ENCODE data around the gene VTI1B. TPM values are rescaled to one million over a fixed set of nuclear protein-coding genes. Genes with fewer than 3 reads are reported as not detected.

VTI1B gene
- total and polyA plus RNA-seq, 8 donors: 43.0 to 114 (median 72.3) TPM

- Histone ChIP-seq H3K4me3 (no peak overlapping the region), H3K27ac (no peak overlapping the region), H3K9me3 (no peaks in the 10 kb centered on the region), H3K27me3 (no peaks in the 10 kb centered on the region), H3K4me1 (no peaks in the 10 kb centered on the region), H3K36me3 (peaks cover 77 to 100% (median 100%) of the 10 kb centered on the region in 4 donors)
- TF ChIP-seq POLR2AphosphoS5 (IDR thresholded peaks at IDR 0.05) (no peak), POLR2A (IDR thresholded peaks at IDR 0.05) (no peak), CTCF (IDR thresholded peaks at IDR 0.05) (no peak), EP300 (IDR thresholded peaks at IDR 0.05) (no peak)
- 86 to 92% (median 88%) methylated on average over 1 of the region's 1 CpG for WGBS, 5 donors
- intact Hi-C loops (cut with DNase I; ENCODE audit: low total_unique reads): no loop called here
- DNase-seq: no peak
Measured at GRCh38 chr14:67652189-67652588, 22.2 kb downstream of the VTI1B start.

GRCh38 chr14:67650694-67651093, 23.7 kb downstream of the VTI1B start:
- Histone ChIP-seq H3K36me3 (peaks cover 68 to 100% (median 100%) of the 10 kb centered on the region in 4 donors), H3K4me1 (no peaks in the 10 kb centered on the region), H3K27me3 (no peaks in the 10 kb centered on the region), H3K27ac (no peak overlapping the region), H3K9me3 (no peaks in the 10 kb centered on the region), H3K4me3 (no peak overlapping the region)
- TF ChIP-seq EP300 (IDR thresholded peaks at IDR 0.05) (no peak), POLR2A (IDR thresholded peaks at IDR 0.05) (no peak), CTCF (IDR thresholded peaks at IDR 0.05) (no peak), POLR2AphosphoS5 (IDR thresholded peaks at IDR 0.05) (no peak)
- no peak for DNase-seq
- intact Hi-C loops (cut with DNase I; ENCODE audit: low total_unique reads): no loop called here
- 78 to 89% (median 83%) methylated on average over 2 of the region's 2 CpGs for WGBS, 5 donors

GRCh38 chr14:67650151-67650550, 24.3 kb downstream of the VTI1B start:
- WGBS, 5 donors: 71 to 96% (median 85%) methylated on average over 1 of the region's 1 CpG
- intact Hi-C loops (cut with DNase I; ENCODE audit: low total_unique reads): no loop called here
- Histone ChIP-seq H3K27me3 (no peaks in the 10 kb centered on the region), H3K9me3 (no peaks in the 10 kb centered on the region), H3K27ac (no peak overlapping the region), H3K36me3 (peaks cover 63 to 100% (median 97%) of the 10 kb centered on the region in 4 donors), H3K4me1 (peaks cover 0 to 4% (median 2%) of the 10 kb centered on the region in 4 donors), H3K4me3 (no peak overlapping the region)
- DNase-seq: no peak
- TF ChIP-seq POLR2AphosphoS5 (IDR thresholded peaks at IDR 0.05) (no peak), CTCF (IDR thresholded peaks at IDR 0.05) (no peak), POLR2A (IDR thresholded peaks at IDR 0.05) (no peak), EP300 (IDR thresholded peaks at IDR 0.05) (no peak)

GRCh38 chr14:67646131-67646530, 28.3 kb downstream of the VTI1B start:
- H3K27ac ChIP-seq: peak overlapping the region in 1 of 5 donors; percentile 31
- no peaks in the 10 kb centered on the region for H3K27me3 ChIP-seq
- H3K4me3 ChIP-seq: no peak overlapping the region
- intact Hi-C loops (cut with DNase I; ENCODE audit: low total_unique reads): no loop called here
- H3K36me3 ChIP-seq: peaks cover 31 to 61% (median 57%) of the 10 kb centered on the region in 4 donors
- TF ChIP-seq POLR2AphosphoS5 (IDR thresholded peaks at IDR 0.05) (no peak), CTCF (IDR thresholded peaks at IDR 0.05) (no peak), POLR2A (IDR thresholded peaks at IDR 0.05) (no peak), EP300 (IDR thresholded peaks at IDR 0.05) (no peak)
- 80 to 98% (median 86%) methylated on average over 3 of the region's 3 CpGs for WGBS, 5 donors
- H3K9me3 ChIP-seq: no peaks in the 10 kb centered on the region
- DNase-seq: no peak
- peaks cover 0 to 16% (median 6%) of the 10 kb centered on the region in 4 donors for H3K4me1 ChIP-seq

Measured in stomach (tissue), 9 donors.